ENCODE data around the gene FBXL7.

DNA sequence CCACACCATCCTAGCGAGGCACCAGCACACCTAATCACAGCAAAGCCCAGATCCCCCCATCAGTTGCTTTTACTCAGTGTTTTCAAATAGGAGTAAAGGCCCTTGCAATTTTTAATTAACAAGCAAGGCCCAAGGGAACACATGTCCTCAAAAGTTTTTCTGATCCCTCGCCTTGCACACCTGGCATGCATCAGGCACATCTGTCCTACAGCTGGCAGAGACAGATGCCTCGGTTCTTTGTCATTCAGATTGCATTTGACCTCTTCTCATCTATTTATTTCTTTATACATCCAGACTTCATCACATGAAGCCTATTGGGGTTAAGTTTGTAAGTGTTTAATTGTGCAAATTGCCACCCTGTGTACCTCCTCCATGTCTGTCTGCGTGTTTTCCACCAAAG, 438.2 kb downstream of the FBXL7 start:
- TF ChIP-seq, protein P1, sequence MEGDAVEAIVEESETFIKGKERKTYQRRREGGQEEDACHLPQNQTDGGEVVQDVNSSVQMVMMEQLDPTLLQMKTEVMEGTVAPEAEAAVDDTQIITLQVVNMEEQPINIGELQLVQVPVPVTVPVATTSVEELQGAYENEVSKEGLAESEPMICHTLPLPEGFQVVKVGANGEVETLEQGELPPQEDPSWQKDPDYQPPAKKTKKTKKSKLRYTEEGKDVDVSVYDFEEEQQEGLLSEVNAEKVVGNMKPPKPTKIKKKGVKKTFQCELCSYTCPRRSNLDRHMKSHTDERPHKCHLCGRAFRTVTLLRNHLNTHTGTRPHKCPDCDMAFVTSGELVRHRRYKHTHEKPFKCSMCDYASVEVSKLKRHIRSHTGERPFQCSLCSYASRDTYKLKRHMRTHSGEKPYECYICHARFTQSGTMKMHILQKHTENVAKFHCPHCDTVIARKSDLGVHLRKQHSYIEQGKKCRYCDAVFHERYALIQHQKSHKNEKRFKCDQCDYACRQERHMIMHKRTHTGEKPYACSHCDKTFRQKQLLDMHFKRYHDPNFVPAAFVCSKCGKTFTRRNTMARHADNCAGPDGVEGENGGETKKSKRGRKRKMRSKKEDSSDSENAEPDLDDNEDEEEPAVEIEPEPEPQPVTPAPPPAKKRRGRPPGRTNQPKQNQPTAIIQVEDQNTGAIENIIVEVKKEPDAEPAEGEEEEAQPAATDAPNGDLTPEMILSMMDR (conservative IDR thresholded peaks at IDR 0.05; ENCODE audit: low read length), result no peak
- no peak for TF ChIP-seq EZH2phosphoT487 (IDR thresholded peaks at IDR 0.05; ENCODE audit: borderline replicate concordance, low read depth, low read length)
